ENCODE data around the gene E2F2. TPM values are rescaled to one million over a fixed set of nuclear protein-coding genes. Genes with fewer than 3 reads are reported as not detected.
A peak's percentile ranks its signal among the peaks of the same experiment; 100 is the strongest.

The E2F2 gene
- total and polyA plus RNA-seq, 2 experiments from 2014 or later = 0.51 to 1.2 TPM

- 71 to 76% methylated on average over 3 of the region's 3 CpGs for WGBS, 2 experiments (ENCODE audit: low coverage in 1 of 2, low lambda C conversion rate in 2 of 2, missing lambda C conversion rate in 2 of 2)
Measured at GRCh38 chr1:23571465-23571864, 40.4 kb upstream of the E2F2 start.

GRCh38 chr1:23570001-23570691, 39.1 kb upstream of the E2F2 start:
- Histone ChIP-seq H3K36me3 (ENCODE audit: low read depth) (no peaks in the 10 kb centered on the region), H4K20me1 (ENCODE audit: insufficient read depth) (no peaks in the 10 kb centered on the region), H3K9me2 (ENCODE audit: insufficient read depth) (no peaks in the 10 kb centered on the region), H3K9ac (no peak overlapping the region), H3K4me2 (ENCODE audit: unreplicated experiment) (no peak overlapping the region), H3K27ac (no peak overlapping the region), H3F3A (ENCODE audit: insufficient read depth) (peaks cover 20% of the 10 kb centered on the region), H3K79me2 (ENCODE audit: insufficient read depth) (no peaks in the 10 kb centered on the region), H3K4me1 (ENCODE audit: insufficient read depth) (peaks cover 8% of the 10 kb centered on the region; the same call in 1 of the 2 replicates), H3K27me3 (replicated peaks; ENCODE audit: insufficient read depth) (no peaks in the 10 kb centered on the region), H3K4me3 (no peak overlapping the region), H3K9me3 (ENCODE audit: low read depth) (no peaks in the 10 kb centered on the region), H2AFZ (no peak overlapping the region)
- WGBS, 2 experiments (ENCODE audit: low coverage in 1 of 2, low lambda C conversion rate in 2 of 2, missing lambda C conversion rate in 2 of 2) = 92 to 95% methylated on average over 4 of the region's 4 CpGs
- DNase-seq = no peak
- in situ Hi-C loops (cut with MboI) = no loop called here
- TF ChIP-seq EZH2 (IDR thresholded peaks at IDR 0.05; ENCODE audit: insufficient read depth, poor library complexity, severe bottlenecking) (no peak), EZH2phosphoT487 (IDR thresholded peaks at IDR 0.05; ENCODE audit: insufficient read depth, low read depth) (no peak)

More at GRCh38 chr1:23571465-23571864, 40.4 kb upstream of the E2F2 start:
- no peak overlapping the region for H3K4me3 ChIP-seq
- H2AFZ ChIP-seq = no peak overlapping the region
- no peak overlapping the region for H3K27ac ChIP-seq
- no peaks in the 10 kb centered on the region for H4K20me1 ChIP-seq (ENCODE audit: insufficient read depth)
- peaks cover 23% of the 10 kb centered on the region for H3F3A ChIP-seq (ENCODE audit: insufficient read depth)
- no peak overlapping the region for H3K4me2 ChIP-seq (ENCODE audit: unreplicated experiment)
- no peaks in the 10 kb centered on the region for H3K9me2 ChIP-seq (ENCODE audit: insufficient read depth)
- H3K36me3 ChIP-seq (ENCODE audit: low read depth) = no peaks in the 10 kb centered on the region
- in situ Hi-C loops (cut with MboI) = no loop called here
- H3K79me2 ChIP-seq (ENCODE audit: insufficient read depth) = no peaks in the 10 kb centered on the region
- H3K27me3 ChIP-seq (replicated peaks; ENCODE audit: insufficient read depth) = no peaks in the 10 kb centered on the region
- no peaks in the 10 kb centered on the region for H3K9me3 ChIP-seq (ENCODE audit: low read depth)
- H3K4me1 ChIP-seq (ENCODE audit: insufficient read depth) = peaks cover 21% of the 10 kb centered on the region
- H3K9ac ChIP-seq = no peak overlapping the region
- TF ChIP-seq EZH2phosphoT487 (IDR thresholded peaks at IDR 0.05; ENCODE audit: insufficient read depth, low read depth) (no peak), EZH2 (IDR thresholded peaks at IDR 0.05; ENCODE audit: insufficient read depth, poor library complexity, severe bottlenecking) (no peak)
- no peak for DNase-seq

- peaks cover 19% of the 10 kb centered on the region for H3K4me1 ChIP-seq (ENCODE audit: insufficient read depth)
- H3K27me3 ChIP-seq (replicated peaks; ENCODE audit: insufficient read depth) = no peaks in the 10 kb centered on the region
- peak overlapping the region; percentile 46 for H3K27ac ChIP-seq
- DNase-seq = peak; percentile 41
- H3K4me2 ChIP-seq (ENCODE audit: unreplicated experiment) = peak overlapping the region; percentile 71
- no peaks in the 10 kb centered on the region for H3K9me3 ChIP-seq (ENCODE audit: low read depth)
- in situ Hi-C loops (cut with MboI) = no loop called here
- H3K36me3 ChIP-seq (ENCODE audit: low read depth) = no peaks in the 10 kb centered on the region
- peak overlapping the region; percentile 64 for H3K4me3 ChIP-seq
- 46 to 50% methylated on average over 16 of the region's 16 CpGs for WGBS, 2 experiments (ENCODE audit: low coverage in 1 of 2, low lambda C conversion rate in 2 of 2, missing lambda C conversion rate in 2 of 2)
- TF ChIP-seq EZH2 (IDR thresholded peaks at IDR 0.05; ENCODE audit: insufficient read depth, poor library complexity, severe bottlenecking) (no peak), EZH2phosphoT487 (IDR thresholded peaks at IDR 0.05; ENCODE audit: insufficient read depth, low read depth) (no peak)
- H3K79me2 ChIP-seq (ENCODE audit: insufficient read depth) = 0 out of 2 replicates have a peak, but pooled peaks cover 4% of the 10 kb centered on the region
- no peaks in the 10 kb centered on the region for H4K20me1 ChIP-seq (ENCODE audit: insufficient read depth)
- H3F3A ChIP-seq (ENCODE audit: insufficient read depth) = peaks cover 21% of the 10 kb centered on the region
- H2AFZ ChIP-seq = peak overlapping the region; percentile 72
- no peaks in the 10 kb centered on the region for H3K9me2 ChIP-seq (ENCODE audit: insufficient read depth)
- H3K9ac ChIP-seq = peak overlapping the region; percentile 88
Measured at GRCh38 chr1:23568608-23569383, 37.8 kb upstream of the E2F2 start.

- no peak for TF ChIP-seq EZH2phosphoT487 (IDR thresholded peaks at IDR 0.05; ENCODE audit: insufficient read depth, low read depth)
- no peak for TF ChIP-seq EZH2 (IDR thresholded peaks at IDR 0.05; ENCODE audit: insufficient read depth, poor library complexity, severe bottlenecking)
- Histone ChIP-seq H3K36me3 (ENCODE audit: low read depth) (no peaks in the 10 kb centered on the region), H3K27me3 (replicated peaks; ENCODE audit: insufficient read depth) (no peaks in the 10 kb centered on the region), H3K9ac (peak overlapping the region; percentile 88), H3K4me1 (ENCODE audit: insufficient read depth) (peaks cover 26% of the 10 kb centered on the region), H3K79me2 (ENCODE audit: insufficient read depth) (0 out of 2 replicates have a peak, but pooled peaks cover 10% of the 10 kb centered on the region), H3K9me3 (ENCODE audit: low read depth) (no peaks in the 10 kb centered on the region), H2AFZ (peak overlapping the region; percentile 72), H3F3A (ENCODE audit: insufficient read depth) (peaks cover 27% of the 10 kb centered on the region), H3K4me3 (peak overlapping the region; percentile 64), H3K4me2 (ENCODE audit: unreplicated experiment) (peak overlapping the region; percentile 71), H3K9me2 (ENCODE audit: insufficient read depth) (no peaks in the 10 kb centered on the region), H4K20me1 (ENCODE audit: insufficient read depth) (no peaks in the 10 kb centered on the region), H3K27ac (peak overlapping the region; percentile 46)
- DNase-seq = peak; percentile 49
- in situ Hi-C loops (cut with MboI) = no loop called here
- 1% methylated on average over 31 to 66 of the region's 66 CpGs for WGBS, 2 experiments (ENCODE audit: low coverage in 1 of 2, low lambda C conversion rate in 2 of 2, missing lambda C conversion rate in 2 of 2)
Measured at GRCh38 chr1:23567996-23568607, 37.1 kb upstream of the E2F2 start.
